Mesothelial cell of epicardium (in vitro differentiated cells): ENCODE data around the gene SCTR. TPM values are rescaled to one million over a fixed set of nuclear protein-coding genes. Genes with fewer than 3 reads are reported as not detected.

Experiments used
- DNase-seq, 2 experiments: peaks; one replicate each; pipeline ENCODE4 v3.0.0; 2021; ENCODE audit warnings: low spot score in 2 of 2; ENCODE audit not compliant: unreplicated experiment in 2 of 2
- H3K27ac Mint-ChIP-seq: 2 replicates; pipeline ENCODE4 v1.8.0; 2021; ENCODE audit warnings: mixed read lengths
- H3K27me3 Mint-ChIP-seq: 2 replicates; pipeline ENCODE4 v1.8.0; 2021; ENCODE audit warnings: low read depth, mixed read lengths
- H3K36me3 Mint-ChIP-seq: 2 replicates; pipeline ENCODE4 v1.8.0; 2021; ENCODE audit warnings: mixed read lengths
- H3K4me1 Mint-ChIP-seq: 2 replicates; pipeline ENCODE4 v1.8.0; 2021; ENCODE audit warnings: mixed read lengths
- H3K4me3 Mint-ChIP-seq: 2 replicates; pipeline ENCODE4 v1.8.0; 2021; ENCODE audit warnings: mild to moderate bottlenecking, moderate library complexity, mixed read lengths
- H3K9me3 Mint-ChIP-seq: 2 replicates; pipeline ENCODE4 v1.8.0; 2021; ENCODE audit warnings: mixed read lengths
- total RNA-seq: library from RNA; stranded (reverse); gene quantifications from 3 replicates; pipeline ENCODE4 v1.2.1, GENCODE V29; 2021
- TF ChIP-seq, protein P1 (sequence below): fragments of 200-600 bp; sonication (generic); IDR thresholded peaks from one replicate; pipeline ENCODE4 v1.5.0; 2021; ENCODE audit warnings: antibody characterized with exemption; ENCODE audit not compliant: unreplicated experiment

The SCTR gene
- total RNA-seq, 1 donor from 2014 or later: 1.3 TPM

DNA sequence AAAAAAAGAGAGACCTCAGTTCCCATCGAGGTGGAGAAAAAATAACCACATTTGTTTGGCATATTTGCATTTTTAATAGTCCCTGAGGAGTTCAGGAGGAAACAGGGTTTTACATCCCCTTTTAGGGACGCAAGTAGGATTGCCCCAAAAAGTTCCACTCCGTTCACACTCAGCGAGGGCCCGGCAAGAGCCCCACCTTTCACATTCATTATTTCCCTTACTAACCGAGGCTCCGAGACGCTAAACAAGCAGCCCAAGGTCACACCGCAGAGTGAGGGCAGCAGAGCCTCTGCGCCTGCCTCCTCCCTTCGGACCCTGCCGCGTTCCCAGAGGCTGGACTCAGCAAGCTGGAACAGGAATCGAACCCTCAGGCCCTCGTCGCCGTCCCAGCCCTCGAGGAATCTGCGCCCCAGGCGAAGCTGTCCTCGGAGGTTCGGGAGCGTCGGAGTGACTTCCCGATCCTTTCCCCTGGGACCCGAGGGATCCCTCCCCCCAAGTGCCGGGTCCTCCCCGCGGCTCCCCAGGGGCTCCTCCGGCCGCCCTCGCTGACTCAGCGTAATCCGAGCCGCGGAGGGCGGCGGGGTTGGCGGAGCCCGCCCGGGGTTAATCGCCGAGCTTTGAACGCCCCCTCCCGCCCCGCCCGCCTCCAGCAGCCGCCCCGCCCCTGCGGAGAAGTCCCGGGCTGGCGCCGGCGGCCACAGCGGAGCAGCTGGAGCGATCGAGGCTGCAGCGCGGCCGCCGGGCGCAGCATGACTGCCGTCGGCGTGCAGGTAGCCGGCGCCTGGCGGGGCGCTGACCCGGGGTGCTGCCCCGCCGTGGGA is 92.9 kb downstream of the SCTR start, which contains the start of gene TMEM37:
Gene TMEM37, plus strand, starts transcription at position 700 of the 821 bp plus-strand sequence. Its CDS starts 50 bp downstream, at position 750.
- H3K4me1 Mint-ChIP-seq: peaks cover 34% of the 10 kb centered on the region
- TF ChIP-seq, protein P1, sequence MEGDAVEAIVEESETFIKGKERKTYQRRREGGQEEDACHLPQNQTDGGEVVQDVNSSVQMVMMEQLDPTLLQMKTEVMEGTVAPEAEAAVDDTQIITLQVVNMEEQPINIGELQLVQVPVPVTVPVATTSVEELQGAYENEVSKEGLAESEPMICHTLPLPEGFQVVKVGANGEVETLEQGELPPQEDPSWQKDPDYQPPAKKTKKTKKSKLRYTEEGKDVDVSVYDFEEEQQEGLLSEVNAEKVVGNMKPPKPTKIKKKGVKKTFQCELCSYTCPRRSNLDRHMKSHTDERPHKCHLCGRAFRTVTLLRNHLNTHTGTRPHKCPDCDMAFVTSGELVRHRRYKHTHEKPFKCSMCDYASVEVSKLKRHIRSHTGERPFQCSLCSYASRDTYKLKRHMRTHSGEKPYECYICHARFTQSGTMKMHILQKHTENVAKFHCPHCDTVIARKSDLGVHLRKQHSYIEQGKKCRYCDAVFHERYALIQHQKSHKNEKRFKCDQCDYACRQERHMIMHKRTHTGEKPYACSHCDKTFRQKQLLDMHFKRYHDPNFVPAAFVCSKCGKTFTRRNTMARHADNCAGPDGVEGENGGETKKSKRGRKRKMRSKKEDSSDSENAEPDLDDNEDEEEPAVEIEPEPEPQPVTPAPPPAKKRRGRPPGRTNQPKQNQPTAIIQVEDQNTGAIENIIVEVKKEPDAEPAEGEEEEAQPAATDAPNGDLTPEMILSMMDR: no peak
- DNase-seq: peak; percentile 53 to 70
- no peaks in the 10 kb centered on the region for H3K36me3 Mint-ChIP-seq
- peaks cover 4% of the 10 kb centered on the region for H3K27me3 Mint-ChIP-seq
- no peaks in the 10 kb centered on the region for H3K9me3 Mint-ChIP-seq
- peak within 1 kb of the TSS; percentile 94 for H3K27ac Mint-ChIP-seq
- peak within 1 kb of the TSS; percentile 83 for H3K4me3 Mint-ChIP-seq

DNA sequence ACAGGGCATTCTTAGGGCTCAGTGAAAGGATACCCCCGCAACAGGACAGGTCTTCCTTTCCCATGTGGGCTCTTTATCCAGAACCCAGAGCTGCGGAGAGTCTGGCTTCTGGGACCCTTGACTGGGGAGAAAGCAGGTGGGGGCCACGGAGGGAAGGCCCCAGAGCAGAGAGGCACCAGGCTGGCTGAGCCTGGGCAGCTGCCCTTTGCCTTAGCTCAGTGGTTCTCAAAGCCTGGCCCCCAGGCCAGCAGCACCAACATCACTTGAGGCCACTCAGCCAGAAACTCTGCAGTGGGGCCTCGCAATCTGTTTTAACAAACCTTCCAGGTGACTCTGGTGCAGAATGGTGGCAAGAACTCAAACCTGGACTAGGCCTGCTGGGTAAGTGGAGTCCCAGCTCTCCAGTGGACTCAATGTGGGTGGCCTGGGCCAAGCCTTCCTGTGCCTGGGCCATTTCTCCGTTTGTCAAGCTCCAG is 94.2 kb downstream of the SCTR start:
- DNase-seq: no peak
- TF ChIP-seq, protein P1: no peak
- H3K4me3 Mint-ChIP-seq: peak overlapping the region; percentile 62
- no peaks in the 10 kb centered on the region for H3K36me3 Mint-ChIP-seq
- peaks cover 28% of the 10 kb centered on the region for H3K4me1 Mint-ChIP-seq
- H3K9me3 Mint-ChIP-seq: no peaks in the 10 kb centered on the region
- peak overlapping the region; percentile 66 for H3K27ac Mint-ChIP-seq
- peaks cover 4% of the 10 kb centered on the region for H3K27me3 Mint-ChIP-seq

DNA sequence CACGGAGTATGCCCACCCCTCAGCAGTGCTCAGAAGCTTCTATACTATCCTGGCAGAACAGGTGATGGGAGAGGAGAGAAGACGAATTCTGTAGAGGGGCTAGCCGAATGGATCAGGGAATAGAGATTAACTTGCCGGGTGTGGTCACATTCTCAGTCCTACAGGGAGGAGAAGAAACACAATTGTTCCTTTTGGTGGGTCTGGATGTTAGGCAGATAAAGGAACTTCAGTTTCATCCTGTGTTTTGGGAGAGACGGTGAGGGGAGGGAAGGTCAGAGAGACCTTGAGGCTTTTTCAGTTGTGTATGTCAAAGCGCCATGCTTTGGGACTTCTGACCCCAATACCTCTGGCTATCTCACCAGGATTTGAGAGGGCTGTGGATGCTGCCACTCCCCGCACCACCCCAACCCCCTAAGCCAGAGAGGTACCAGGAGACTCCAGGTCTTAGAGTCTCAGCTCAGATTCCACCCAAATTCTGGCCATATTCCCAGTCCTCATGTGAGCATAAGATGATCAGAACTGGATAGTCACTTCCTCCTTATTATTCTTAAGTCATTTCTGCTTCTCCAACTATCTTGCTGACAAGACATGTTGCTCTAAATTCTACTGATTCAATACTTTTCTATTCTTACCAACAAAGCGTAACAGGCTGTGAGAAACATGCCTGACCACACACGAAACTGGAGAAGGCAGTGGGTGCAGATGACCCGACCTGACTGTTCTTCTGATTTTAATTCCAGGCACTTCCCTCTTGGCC is 94.9 kb downstream of the SCTR start:
- Mint-ChIP-seq H3K27ac (peak overlapping the region; percentile 11), H3K27me3 (peaks cover 4% of the 10 kb centered on the region), H3K36me3 (no peaks in the 10 kb centered on the region), H3K9me3 (no peaks in the 10 kb centered on the region), H3K4me3 (no peak overlapping the region), H3K4me1 (peaks cover 28% of the 10 kb centered on the region)
- TF ChIP-seq, protein P1: no peak
- no peak for DNase-seq

DNA sequence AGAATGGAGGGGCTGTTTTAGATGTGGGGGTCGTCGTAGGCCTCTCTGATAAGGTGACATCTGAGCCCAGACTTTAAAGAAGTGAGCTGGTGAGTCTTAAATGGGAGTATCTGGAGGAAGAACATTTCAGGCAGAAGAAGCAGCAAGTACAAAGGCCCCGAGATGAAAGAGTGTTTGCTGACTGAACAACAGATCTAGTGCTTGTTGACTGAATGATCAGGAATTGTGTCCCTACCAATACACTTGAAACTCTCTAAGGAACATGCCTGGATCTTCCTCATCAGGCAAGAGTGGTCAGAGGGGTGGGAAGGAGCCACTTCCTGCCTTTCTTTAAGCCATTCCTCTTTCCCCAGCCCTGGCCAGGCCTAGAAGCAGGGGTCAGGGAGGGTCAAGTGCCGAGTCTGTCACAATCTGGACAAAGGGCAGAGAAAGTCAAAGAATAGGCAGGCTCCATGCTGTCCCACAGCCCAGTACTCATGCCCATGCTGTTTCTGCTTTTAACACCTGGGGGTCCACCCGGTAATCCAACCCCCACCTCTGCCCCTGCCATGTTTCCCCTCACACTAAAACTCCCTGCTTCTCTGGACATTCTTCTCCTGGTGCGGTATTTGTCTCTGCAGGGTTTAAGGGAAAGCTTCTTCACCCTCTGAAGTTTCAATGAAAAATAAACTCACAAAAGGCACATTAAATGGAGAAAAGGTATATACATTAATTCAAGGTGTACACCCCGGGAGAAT is 95.6 kb downstream of the SCTR start:
- no peak overlapping the region for H3K27ac Mint-ChIP-seq
- peaks cover 4% of the 10 kb centered on the region for H3K27me3 Mint-ChIP-seq
- peaks cover 24% of the 10 kb centered on the region for H3K4me1 Mint-ChIP-seq

GRCh38 chr2:119427756-119428155 is 96.5 kb downstream of the SCTR start:
- peaks cover 25% of the 10 kb centered on the region for H3K4me1 Mint-ChIP-seq
- H3K27ac Mint-ChIP-seq: no peak overlapping the region
- TF ChIP-seq, protein P1: no peak
- no peak overlapping the region for H3K4me3 Mint-ChIP-seq
- H3K27me3 Mint-ChIP-seq: peaks cover 4% of the 10 kb centered on the region
- H3K9me3 Mint-ChIP-seq: no peaks in the 10 kb centered on the region
- no peaks in the 10 kb centered on the region for H3K36me3 Mint-ChIP-seq
- no peak for DNase-seq

More for the DNA sequence above, 95.6 kb downstream of the SCTR start:
- TF ChIP-seq, protein P1: no peak
- no peak overlapping the region for H3K4me3 Mint-ChIP-seq
- no peaks in the 10 kb centered on the region for H3K36me3 Mint-ChIP-seq
- no peaks in the 10 kb centered on the region for H3K9me3 Mint-ChIP-seq
- no peak for DNase-seq
